Left lobe of liver (tissue), 2 donors: ENCODE data around the gene CD38. TPM values are rescaled to one million over a fixed set of nuclear protein-coding genes. Genes with fewer than 3 reads are reported as not detected.
A peak's percentile ranks its signal among the peaks of the same experiment; 100 is the strongest.
"Not testable (repeated sequence)": the region's sequence is repeated elsewhere in the genome, so short reads cannot be mapped to it uniquely, and the experiment has no call there.

Experiments used
- ATAC-seq: fragments of 200-7000 bp; cut with Tn5 transposase; one replicate; pipeline ENCODE4 v1.9.1; 2020; ENCODE audit warnings: mild to moderate bottlenecking, moderate library complexity
- DNase-seq: peaks from one replicate; pipeline ENCODE4 v3.0.0-alpha.2; 2020; ENCODE audit warnings: low spot score
- total RNA-seq: library from RNA; stranded (reverse); gene quantifications from one replicate; pipeline ENCODE4 v1.2.1, GENCODE V29; 2021
- donor health status: DM: no; HTN: no; CAD: no; lungs with moderate emphysema.
- donor health status: DM: no; HTN: yes; CAD: no.

The CD38 gene
- total RNA-seq, 1 donor from 2014 or later = 4.6 TPM

- ATAC-seq (no peak), DNase-seq (no peak)
Measured at GRCh38 chr4:15758294-15758693, 19.8 kb upstream of the CD38 start.

GRCh38 chr4:15762460-15762859 lies 15.7 kb upstream of the CD38 start:
- DNase-seq, ATAC-seq: not testable (repeated sequence)

DNA sequence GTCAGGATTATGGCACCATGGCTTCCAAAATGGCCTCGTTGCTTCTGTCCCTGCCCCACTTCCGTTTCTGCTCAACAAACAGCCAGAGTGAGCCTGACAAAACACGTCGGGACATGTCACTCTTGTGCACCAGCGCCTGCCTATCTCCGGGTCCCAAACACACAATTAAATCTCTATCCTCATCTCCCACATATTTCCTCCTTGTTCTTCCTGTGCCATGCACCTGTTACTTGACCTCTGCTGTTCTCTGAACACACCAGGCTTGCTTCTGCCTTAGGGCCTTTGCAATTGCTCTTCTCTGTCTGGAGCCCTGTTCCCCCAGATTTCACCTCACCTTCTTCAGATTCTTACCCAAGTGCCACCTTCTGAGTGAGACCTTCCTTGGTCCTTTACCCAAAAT lies 12.7 kb upstream of the CD38 start:
- DNase-seq (no peak), ATAC-seq (no peak)

DNA sequence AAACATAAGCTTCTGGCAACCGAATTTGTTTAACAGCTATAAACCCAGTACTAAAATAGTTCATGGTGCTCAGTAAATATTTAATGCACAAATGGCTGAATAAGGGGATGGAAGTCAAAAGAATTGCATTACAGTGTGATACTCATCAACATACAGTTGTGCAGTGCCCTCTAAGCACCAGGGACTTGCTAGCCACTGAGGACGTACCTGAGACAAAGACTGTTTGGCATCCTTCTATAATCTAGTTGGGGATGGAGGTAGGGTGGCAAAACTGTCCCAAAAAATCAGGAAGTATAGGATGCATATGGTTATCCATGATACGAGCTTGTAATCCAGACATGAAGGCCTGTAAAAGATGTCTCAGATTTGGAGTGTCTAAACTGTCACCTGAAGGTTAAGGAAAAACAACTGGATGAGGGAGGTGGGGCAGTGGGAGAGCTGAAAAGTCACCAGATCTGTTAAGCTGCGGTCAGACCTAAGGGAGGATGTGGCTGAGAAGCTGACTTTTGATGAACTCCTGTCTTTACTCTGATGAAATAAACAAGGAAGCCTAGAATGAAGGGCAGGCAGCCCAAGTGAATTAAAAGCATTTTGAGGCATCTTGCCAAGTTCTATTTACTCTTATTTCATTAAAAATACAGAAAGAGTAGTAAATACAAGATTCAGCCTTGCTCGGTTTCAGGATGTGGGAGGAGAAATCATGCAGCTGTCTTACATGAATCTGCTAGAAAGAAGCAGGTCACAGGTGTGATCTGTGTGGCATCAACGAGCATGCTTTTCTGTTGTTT lies 12.0 kb upstream of the CD38 start:
- DNase-seq (no peak), ATAC-seq (no peak)

GRCh38 chr4:15766821-15767220 lies 11.3 kb upstream of the CD38 start:
- DNase-seq (no peak), ATAC-seq (no peak)

- DNase-seq (no peak), ATAC-seq (no peak)
Measured at GRCh38 chr4:15769202-15769601, 8.9 kb upstream of the CD38 start.

DNA sequence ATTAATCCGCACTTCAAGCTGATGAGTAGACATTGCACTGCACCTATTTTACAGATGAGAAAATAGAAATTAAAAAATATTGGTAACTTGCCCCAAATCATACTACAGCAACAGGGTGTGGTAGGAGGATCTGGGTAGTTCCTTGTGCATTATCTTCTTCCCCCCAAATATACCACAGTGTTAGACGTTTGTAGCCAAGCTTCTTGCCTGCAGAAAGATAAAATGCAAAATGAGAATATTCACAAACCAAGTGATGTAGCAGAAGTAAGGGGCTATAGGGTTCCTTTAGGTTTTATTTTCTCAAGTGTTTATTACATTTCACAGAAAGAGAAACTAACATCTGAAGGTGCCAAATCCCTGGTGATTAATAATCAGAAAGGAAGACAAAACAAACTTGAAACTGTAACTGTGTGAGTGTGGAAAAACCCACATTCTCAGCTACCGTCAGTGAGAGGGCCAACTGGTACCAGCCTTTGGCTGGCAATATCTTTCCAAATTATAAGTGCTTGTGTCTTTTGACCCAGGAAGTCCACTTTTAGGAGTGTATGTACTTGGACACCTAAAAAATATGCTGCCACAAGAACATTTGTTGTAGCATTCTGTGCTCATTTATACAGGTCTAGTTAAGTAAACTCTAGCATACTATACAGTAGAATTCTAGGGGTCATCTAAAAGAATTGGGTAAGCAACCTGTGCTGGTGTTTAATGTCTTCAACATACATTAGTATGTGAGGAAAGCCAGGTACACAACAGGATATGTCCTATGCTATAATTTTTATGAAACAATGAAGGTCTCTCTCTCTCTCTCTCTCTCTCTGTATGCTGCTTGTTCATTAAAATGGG lies 6.7 kb upstream of the CD38 start:
- DNase-seq = no peak
- ATAC-seq = no peak

- ATAC-seq (no peak), DNase-seq (no peak)
Measured at GRCh38 chr4:15774020-15774420, 4.1 kb upstream of the CD38 start.

- no peak for DNase-seq
- ATAC-seq = no peak
Measured at GRCh38 chr4:15776871-15777648, 1.1 kb upstream of the CD38 start.

DNA sequence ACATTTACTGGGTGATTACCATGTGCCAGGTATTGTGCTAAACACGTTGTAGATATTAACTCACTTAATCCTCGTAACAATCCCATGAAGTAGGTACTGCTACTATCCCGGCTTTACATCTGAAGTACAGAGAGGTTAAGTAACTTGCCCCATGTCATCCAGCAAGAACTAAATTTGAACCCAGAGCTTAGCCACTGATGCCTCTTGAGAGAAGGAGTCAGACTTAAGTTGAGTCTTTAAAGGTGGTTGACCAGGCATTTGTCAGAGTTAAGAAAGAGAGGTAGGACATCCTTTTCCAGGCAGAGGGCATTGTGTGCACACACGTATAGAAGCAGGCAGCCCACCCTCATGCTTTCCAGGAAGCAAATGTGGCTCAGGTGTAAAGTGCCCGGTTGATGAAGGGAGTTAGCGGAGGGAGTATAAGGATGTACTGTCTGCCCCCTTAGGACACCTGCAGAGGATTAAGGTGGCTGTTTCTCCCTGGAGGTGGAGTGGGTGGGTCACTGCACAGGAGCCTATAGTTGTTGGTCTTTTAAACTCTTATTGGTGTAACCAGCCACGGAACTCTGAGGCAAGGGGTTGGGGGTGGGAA lies 335 bp upstream of the CD38 start:
- DNase-seq (no peak), ATAC-seq (no peak)

- peak; percentile 72 for DNase-seq
- peak; percentile 84 for ATAC-seq
Measured at GRCh38 chr4:15779306-15779705, 1.2 kb downstream of the CD38 start.

DNA sequence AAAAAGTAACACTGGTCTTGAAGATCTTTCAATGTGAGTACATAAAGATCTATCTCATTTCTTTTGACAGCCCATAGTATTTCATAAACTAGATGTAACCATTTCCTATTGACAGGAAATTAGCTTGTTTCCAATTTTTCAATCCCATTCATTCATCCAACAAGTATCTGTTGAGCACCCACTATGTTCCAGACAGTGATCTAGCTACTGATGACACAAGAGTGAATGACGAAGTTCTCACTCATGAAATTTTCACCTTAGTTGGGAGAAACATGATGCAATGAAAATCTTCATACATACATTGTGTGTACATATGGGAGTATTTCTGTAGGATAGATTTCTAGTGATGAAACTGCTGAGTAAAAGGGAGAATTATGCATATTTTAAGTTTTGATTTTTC lies 1.7 kb downstream of the CD38 start:
- ATAC-seq (no peak), DNase-seq (no peak)

DNA sequence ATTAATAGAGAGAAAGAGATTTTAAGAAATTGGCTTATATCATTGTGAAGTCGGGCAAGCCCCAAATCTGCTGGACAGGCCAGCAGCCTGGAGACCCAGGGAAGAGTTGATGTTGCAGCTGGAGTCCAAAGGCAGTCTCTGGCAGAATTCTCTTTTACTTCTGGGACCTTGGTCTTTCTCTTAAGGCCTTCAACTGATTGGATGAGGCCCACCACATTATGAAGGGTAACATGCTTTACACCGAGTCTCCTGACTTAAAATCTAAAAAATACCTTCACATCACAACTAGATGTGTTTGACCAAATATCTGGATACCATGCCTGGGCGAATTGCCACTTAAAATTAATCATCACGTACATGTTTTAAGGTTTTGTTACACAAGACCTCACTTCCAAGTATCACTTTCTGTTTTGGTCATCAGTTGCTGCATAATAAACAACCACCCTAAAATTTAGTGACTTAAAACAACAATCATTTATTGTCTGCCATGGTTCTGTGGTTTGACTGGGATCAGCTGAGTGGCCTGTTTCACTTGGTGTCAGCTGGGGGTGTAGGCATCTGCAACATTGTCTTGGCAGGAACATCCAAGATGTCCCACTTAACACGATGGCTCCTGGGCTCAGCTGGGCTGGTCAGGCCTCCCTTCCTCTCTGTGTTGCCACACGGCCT lies 3.4 kb downstream of the CD38 start:
- DNase-seq (no peak), ATAC-seq (no peak)

DNA sequence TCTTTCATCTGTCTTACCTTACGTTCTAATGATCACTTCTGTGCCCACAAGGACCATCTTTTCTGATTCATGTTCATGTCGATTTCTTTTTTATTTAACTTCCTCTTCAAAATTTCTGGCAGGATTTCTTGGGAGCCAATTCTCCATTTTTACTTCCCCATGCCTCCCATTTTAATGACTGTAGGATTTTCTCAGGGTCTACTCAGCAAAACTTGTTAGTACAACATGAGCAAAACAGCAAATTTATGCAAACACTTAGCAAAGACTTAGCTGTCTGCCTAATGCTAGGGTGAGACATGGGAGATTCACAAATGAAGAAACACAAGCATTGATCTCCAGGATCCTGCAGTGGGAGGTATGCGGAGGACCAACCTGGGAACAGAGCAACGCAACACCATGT lies 5.5 kb downstream of the CD38 start:
- DNase-seq = no peak
- ATAC-seq = no peak

DNA sequence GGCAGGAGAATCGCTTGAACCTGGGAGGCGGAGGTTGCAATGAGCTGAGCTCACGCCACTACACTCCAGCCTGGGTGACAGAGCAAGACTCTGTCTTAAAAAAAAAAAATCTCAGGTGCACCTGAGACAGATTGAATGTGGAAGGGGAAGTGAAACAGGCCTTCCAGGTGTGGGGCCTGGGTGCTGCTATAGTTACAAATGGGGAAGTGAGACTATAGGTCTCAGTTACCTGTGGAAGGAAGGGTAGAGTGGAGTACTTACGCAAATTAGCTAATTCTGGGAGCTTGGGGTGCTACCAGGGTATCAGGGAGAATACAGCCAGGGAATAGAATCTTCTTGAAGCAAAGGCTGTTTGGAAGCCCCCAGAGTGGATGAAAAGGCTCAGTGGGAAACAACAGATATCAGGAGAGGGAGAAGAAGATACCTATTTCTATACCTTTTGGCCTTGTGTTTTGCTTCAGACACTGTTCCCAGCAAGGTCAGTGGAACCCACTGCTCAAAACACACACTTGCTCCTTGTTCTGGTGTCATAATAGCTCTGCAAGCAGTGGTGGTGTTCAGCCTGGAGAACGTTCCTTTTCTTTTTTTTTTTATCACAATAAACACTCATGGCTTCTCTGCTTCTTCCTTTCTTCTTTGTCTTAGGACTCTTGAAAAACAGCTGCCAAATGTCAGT lies 7.0 kb downstream of the CD38 start:
- DNase-seq (no peak), ATAC-seq (no peak)

GRCh38 chr4:15786743-15787142 lies 8.6 kb downstream of the CD38 start:
- no peak for DNase-seq

DNA sequence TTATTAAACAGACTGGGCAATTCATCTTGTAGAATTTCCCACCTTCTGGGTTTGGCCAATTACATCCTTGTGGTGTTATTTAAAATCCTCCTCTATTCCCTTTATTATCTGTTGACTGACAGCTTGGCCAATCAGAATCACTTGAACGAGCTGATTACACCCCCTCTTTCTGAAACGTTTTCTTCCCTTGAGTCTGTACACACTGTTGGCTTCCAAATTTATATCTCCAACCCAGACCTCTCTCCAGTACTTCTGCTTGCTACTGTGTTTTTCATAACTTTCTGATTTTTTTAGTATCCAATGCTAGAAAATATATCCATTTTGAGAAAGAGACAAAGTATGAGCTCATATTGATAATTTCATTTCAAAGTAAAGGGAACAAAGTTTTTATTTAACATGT lies 14.8 kb downstream of the CD38 start:
- ATAC-seq (no peak), DNase-seq (no peak)

More at GRCh38 chr4:15786743-15787142, 8.6 kb downstream of the CD38 start:
- ATAC-seq = no peak

DNA sequence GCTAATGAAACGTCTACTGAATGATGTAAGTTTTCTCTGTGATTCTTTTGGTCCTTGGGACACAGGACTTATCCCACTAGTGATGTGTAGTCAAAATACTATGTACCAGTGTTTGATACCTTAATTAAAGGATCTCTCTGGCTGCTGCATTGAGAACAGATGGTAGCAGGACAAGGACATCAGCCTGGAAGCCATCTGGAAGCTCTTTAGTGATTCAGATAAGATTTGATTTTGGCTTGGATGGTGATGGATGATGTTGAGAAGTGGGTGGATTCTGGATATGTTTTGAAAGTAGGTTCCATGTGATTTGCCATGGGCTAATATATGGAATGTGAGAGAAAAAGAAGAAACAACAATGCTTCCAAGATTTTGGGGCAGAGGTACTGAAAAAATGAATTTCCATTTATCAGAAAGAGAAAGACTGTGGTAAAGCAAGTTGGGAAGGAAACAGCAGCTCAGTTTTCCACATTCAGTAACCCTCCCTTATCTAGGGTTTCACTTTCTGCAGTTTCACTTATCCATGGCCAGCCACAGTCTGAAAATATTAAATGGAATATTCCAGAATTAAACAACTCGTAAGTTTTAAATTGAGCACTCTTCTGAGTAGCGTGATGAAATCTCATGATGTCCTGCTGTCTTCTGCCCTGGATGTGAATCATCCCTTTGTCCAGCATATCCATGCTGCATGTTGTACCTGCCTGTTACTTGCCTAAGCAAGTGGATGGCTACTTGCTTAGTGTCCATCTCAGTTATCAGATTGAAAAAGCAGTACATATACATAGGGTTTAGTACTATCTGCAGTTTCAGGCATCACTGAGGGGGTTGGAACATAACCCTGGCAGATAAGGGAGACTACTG lies 15.6 kb downstream of the CD38 start:
- ATAC-seq (no peak), DNase-seq (no peak)

- ATAC-seq (no peak), DNase-seq (no peak)
Measured at GRCh38 chr4:15794426-15794825, 16.3 kb downstream of the CD38 start.
